Measurements from ENCODE around the gene LCE2A.
"Not testable (repeated sequence)": the region's sequence is repeated elsewhere in the genome, so short reads cannot be mapped to it uniquely, and the experiment has no call there.

The LCE2A gene

GRCh38 chr1:152697701-152698600 lies at the start of gene LCE2A:
Gene LCE2A, plus strand, starts transcription at chr1:152698345. Its CDS starts 557 bp downstream, at chr1:152698902.
- DNase-seq (ENCODE audit: low read depth in 2 of 2): no peak

- DNase-seq (ENCODE audit: low read depth in 2 of 2): peak in 1 of 2 donors; percentile 8
Observed at GRCh38 chr1:152654110-152654509, 44.0 kb upstream of the LCE2A start.

- no peak for DNase-seq (ENCODE audit: low read depth in 2 of 2)
Observed at GRCh38 chr1:152656459-152656858, 41.7 kb upstream of the LCE2A start.

- DNase-seq (ENCODE audit: low read depth in 2 of 2): no peak
Observed at GRCh38 chr1:152657677-152658076, 40.5 kb upstream of the LCE2A start.

GRCh38 chr1:152658649-152659048 lies 39.5 kb upstream of the LCE2A start:
- no peak for DNase-seq (ENCODE audit: low read depth in 2 of 2)

GRCh38 chr1:152663098-152663497 lies 35.0 kb upstream of the LCE2A start, which contains the start of gene LCE2D:
Gene LCE2D, plus strand, starts transcription at chr1:152663380. Its CDS starts 726 bp downstream, at chr1:152664106.
- no peak for DNase-seq (ENCODE audit: low read depth in 2 of 2)

- DNase-seq (ENCODE audit: low read depth in 2 of 2): not testable (repeated sequence)
Observed at GRCh38 chr1:152666171-152666570, 32.0 kb upstream of the LCE2A start.

- no peak for DNase-seq (ENCODE audit: low read depth in 2 of 2)
Observed at GRCh38 chr1:152667648-152668047, 30.5 kb upstream of the LCE2A start.

GRCh38 chr1:152673016-152673415 lies 25.1 kb upstream of the LCE2A start:
- no peak for DNase-seq (ENCODE audit: low read depth in 2 of 2)

GRCh38 chr1:152674983-152675382 lies 23.2 kb upstream of the LCE2A start, which contains the start of gene LCE2C:
Gene LCE2C, plus strand, starts transcription at chr1:152675279. Its CDS starts 737 bp downstream, at chr1:152676016.
- not testable (repeated sequence) for DNase-seq (ENCODE audit: low read depth in 2 of 2)

- no peak for DNase-seq (ENCODE audit: low read depth in 2 of 2)
Observed at GRCh38 chr1:152679459-152679858, 18.7 kb upstream of the LCE2A start.

GRCh38 chr1:152681616-152682015 lies 16.5 kb upstream of the LCE2A start:
- DNase-seq (ENCODE audit: low read depth in 2 of 2): no peak

- no peak for DNase-seq (ENCODE audit: low read depth in 2 of 2)
Observed at GRCh38 chr1:152683846-152684245, 14.3 kb upstream of the LCE2A start.

- DNase-seq (ENCODE audit: low read depth in 2 of 2): not testable (repeated sequence)
Observed at GRCh38 chr1:152685823-152686222, 12.3 kb upstream of the LCE2A start, which contains the start of gene LCE2B. Gene LCE2B, plus strand, starts transcription at chr1:152686123. Its CDS starts 721 bp downstream, at chr1:152686844.

GRCh38 chr1:152699746-152700145 lies 1.6 kb downstream of the LCE2A start:
- DNase-seq (ENCODE audit: low read depth in 2 of 2): no peak

GRCh38 chr1:152707860-152708259 lies 9.7 kb downstream of the LCE2A start, which contains the start of gene LCE4A:
Gene LCE4A, plus strand, starts transcription at chr1:152708160. Its CDS starts 916 bp downstream, at chr1:152709076.
- no peak for DNase-seq (ENCODE audit: low read depth in 2 of 2)

- no peak for DNase-seq (ENCODE audit: low read depth in 2 of 2)
Observed at GRCh38 chr1:152718238-152718637, 20.1 kb downstream of the LCE2A start.

GRCh38 chr1:152725261-152725660 lies 27.1 kb downstream of the LCE2A start:
- no peak for DNase-seq (ENCODE audit: low read depth in 2 of 2)

GRCh38 chr1:152728986-152729385 lies 30.8 kb downstream of the LCE2A start:
- no peak for DNase-seq (ENCODE audit: low read depth in 2 of 2)

GRCh38 chr1:152735648-152736047 lies 37.5 kb downstream of the LCE2A start:
- no peak for DNase-seq (ENCODE audit: low read depth in 2 of 2)

GRCh38 chr1:152737997-152738396 lies 39.9 kb downstream of the LCE2A start:
- DNase-seq (ENCODE audit: low read depth in 2 of 2): no peak

GRCh38 chr1:152739841-152740240 lies 41.7 kb downstream of the LCE2A start:
- no peak for DNase-seq (ENCODE audit: low read depth in 2 of 2)

GRCh38 chr1:152741656-152742055 lies 43.5 kb downstream of the LCE2A start:
- DNase-seq (ENCODE audit: low read depth in 2 of 2): no peak

Data from activated CD8-positive, alpha-beta memory T cell treated with anti-CD3 and anti-CD28 coated beads for 4 hours (primary cell).